Gastroesophageal sphincter (tissue), 3 donors: Measurements from ENCODE around the gene OLFM4.

Source experiments
- CTCF ChIP-seq, 4 experiments: fragments of 200-600 bp in 2 of 4; fragments of 450-650 bp in 2 of 4; sonication (generic) in 1 of 4; IDR thresholded peaks; one replicate each; pipeline ENCODE4 v1.5.1; 2017 to 2019; ENCODE audit warnings: antibody characterized with exemption in 4 of 4, mild to moderate bottlenecking in 2 of 4, moderate library complexity in 2 of 4
- POLR2A ChIP-seq, 2 donors: fragments of 450-650 bp; IDR thresholded peaks; one replicate each; pipeline ENCODE4 v1.6.1; 2017; ENCODE audit warnings: antibody characterized with exemption in 2 of 2, mild to moderate bottlenecking in 2 of 2, moderate library complexity in 1 of 2

DNA sequence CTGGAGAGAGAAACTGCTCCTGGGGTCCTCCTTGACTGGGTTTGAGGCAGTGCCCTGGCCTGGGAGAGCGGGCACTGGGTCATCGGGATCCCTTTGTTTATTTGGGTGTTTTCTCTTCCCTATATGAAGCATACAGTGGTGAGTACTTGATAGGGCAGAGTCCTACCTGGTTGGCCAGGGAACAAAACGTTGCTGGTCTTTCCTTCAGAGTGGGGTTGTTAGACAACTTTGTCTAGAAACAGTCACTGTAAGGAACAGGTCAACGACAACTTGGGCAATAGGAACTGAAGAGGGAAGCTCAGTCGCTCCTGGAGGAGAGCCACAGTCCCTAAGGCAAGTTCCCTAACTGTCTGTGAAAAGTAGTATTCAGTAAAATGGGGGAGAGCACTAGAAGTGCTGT lies 550 bp upstream of the OLFM4 start:
- TF ChIP-seq CTCF (IDR thresholded peaks at IDR 0.05) (no peak), POLR2A (IDR thresholded peaks at IDR 0.05) (no peak)
